CD4-positive, alpha-beta T cell treated with Interleukin-6 for 4 hours (primary cell): ENCODE measurements around the gene PCNX2.

Source experiments
- DNase-seq: peaks from one replicate; pipeline ENCODE4 v3.0.0-alpha.2; 2020; ENCODE audit warnings: mixed read lengths

PCNX2 gene

DNA sequence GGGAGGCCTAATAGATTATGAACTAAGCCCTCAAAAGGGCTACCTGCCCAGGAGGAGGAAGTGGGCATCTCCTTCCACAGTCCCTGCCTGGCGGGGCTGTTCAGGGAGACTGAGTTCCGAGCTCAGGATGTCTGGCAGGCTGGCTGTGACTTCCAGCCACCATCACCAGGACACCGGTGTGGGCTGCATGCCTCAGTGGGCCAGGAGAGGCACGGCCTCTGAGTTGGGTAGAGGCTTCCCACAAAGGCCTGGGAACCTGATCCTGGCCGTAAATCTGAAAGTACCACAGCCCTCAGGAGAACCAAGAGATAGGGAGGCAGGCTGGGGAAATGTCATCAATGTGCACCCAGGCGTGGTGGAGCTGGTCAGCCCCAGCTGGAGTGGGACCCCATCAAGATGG, 316.0 kb downstream of the PCNX2 start:
- DNase-seq, result no peak

DNA sequence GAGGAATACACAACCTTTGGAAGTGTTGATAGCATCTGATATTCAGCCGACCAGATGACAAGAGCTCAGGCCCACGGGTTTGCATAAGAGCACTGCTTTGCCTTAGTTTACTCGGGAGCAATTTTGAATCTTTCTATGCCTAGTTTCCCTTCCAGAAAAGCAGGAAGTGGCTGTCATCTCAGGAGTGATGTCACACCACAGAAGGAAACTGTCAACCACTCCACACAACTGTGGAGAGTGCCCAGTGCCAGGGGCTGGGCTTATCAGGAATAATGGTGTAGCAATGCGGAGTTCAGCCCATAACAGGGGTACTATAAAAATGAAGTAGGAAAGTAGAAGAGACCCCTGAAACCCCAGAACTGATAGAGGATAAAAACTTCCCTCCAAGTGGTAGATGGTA, 316.7 kb downstream of the PCNX2 start:
- DNase-seq, result no peak

DNA sequence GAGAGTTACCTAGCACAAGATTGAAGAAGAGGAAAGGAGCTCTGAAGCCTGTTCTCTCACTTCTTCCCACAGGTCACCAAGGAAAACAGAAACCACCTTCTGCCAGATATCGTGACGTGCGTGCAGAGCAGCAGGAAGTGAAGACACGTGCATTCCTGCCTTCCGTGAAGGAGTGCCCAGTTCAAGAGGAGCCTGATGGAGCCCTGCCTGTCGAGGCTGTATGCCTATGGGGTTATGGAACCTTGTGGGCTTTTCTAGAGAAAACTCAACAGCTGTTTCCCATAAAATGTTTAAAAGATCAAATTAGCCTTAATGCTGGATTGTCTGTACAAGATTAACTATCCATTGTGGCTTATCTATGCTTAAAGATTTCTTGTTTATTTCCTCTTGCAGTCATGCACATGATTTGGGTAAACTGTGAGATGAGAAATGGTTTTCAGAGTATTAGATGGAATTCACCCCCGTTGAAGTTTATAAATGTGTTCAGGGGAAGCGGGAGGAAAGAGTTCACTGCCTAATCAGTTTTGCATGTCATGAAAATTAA, 317.4 kb downstream of the PCNX2 start:
- peak; percentile 40 for DNase-seq

DNA sequence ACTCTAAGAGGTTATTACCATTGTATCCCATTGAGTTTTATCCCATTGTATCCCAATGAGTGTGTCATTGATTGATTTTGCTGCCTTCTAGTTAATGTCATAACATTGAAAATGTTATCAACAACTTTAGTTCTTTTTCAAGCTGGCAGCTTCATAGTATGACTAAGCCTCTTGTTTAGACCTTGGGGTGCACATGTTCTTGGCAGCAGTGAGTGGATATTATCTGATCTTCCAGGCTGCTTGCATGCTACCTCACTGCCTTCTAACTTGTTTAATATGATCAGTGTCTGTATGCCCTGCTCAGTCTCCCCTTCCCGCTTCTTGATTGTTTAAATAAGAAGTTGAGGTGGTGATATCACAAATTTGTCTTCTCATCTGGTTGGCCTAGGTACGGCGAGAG, 320.6 kb downstream of the PCNX2 start:
- no peak for DNase-seq

DNA sequence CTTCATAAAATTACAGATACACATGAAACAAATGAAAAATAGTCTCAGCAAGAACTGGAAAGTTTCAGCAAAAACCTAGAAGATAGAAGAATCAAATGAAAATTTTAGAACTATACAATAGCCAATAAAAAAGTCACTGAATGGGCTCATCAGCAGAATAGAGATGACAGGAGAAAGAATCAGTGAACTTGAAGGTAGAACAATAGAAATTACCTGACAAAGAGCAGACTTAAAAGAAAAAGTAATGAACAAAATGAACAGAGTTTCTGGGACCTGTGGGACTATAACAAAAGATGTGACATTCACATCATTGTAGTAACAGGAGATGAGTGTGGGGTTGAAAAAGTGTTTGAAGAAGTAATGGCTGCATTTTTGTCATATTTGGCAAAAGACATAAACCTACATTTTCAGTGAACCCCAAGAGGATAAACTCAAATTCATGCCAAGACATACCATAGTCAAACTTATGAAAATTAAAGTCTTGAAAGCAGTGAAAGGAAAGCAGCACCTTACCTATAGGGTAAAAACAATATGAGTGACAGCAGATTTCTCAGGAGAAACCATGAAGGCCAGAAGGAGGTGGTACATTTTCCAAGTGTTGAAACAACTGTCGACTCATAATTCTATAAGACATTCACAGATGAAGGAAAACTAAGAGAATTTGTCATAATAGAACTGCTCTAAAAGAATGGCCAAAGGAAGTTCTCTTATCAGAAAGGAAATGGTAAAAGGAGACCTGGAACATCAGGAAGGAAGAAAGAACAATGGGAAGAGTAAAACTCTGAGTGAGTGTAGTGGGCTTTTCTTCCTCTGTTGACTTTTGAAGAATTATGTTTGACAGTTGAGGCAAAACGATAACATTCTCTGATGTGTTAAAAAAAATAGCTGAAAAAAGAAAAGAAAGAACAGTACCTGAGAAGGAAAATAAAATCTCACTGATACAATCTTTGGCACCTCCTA, 321.6 kb downstream of the PCNX2 start:
- no peak for DNase-seq

DNA sequence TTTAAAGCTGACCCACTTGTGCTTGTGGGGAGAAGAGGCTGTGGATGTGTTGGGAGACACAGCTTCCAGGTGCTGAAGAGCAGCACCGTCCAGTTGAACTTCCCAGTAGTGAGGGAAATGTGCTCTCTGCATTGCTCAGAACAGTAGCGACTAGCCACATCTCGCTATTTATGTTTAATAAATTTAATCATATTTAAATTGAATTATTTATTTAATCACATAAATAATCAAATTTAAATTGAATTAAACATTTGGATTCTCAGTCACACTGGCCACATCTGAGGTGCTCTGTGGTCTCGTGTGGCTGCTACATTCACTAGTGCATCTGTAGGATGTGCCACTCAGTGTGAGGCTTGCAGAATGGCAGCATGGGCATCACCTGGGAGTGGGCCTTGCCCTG, 325.0 kb downstream of the PCNX2 start:
- no peak for DNase-seq

DNA sequence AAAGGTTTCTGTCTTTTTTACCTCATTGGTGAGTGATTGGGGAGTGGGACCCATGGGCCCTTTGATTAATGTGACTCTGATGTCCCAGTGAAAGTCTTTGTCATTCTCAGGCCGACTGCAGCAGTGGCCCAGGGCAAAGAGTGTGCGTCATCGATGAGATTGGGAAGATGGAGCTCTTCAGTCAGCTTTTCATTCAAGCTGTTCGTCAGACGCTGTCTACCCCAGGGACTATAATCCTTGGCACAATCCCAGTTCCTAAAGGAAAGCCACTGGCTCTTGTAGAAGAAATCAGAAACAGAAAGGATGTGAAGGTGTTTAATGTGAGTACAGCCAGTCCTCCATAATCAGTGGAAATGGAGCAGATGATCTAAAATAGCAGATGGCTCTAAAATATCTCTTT, 325.7 kb downstream of the PCNX2 start:
- no peak for DNase-seq

DNA sequence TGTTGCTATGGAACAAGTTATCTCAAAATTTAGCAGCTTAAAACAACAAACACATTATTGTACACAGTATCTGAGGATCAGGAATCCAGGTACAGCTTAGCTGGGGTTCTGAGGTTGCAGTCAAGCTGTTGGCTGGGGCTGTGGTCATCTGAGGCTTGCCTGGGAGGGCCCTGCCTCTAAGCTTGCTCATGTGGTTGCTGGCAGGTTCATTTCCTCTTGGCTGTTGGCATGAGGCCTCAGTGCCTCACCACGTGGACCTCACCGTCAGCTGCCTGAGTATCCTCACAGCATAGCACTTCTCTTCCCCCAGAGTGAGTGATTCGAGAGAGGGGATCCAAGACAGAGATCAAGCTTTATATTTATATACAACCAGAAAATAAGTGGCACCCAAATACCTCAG, 326.6 kb downstream of the PCNX2 start:
- no peak for DNase-seq

DNA sequence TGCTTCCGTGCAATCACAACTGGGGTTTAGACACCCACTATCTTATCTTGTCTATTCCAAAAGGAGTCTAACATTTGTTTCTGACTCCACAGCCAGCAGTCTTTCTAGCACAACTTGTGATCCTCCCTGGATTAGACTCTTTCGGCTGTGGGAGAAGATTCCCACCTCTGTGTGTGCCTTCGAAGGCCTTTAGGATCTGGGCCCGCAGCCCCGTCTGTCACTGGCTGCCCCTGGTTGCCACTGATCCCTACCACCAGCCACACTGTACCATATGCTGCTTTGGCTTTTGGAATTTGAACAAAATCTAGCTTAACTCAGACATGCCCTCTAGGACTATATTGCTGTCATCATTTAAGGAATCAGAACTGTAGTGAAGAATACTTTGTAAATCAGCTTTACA, 327.1 kb downstream of the PCNX2 start:
- no peak for DNase-seq

DNA sequence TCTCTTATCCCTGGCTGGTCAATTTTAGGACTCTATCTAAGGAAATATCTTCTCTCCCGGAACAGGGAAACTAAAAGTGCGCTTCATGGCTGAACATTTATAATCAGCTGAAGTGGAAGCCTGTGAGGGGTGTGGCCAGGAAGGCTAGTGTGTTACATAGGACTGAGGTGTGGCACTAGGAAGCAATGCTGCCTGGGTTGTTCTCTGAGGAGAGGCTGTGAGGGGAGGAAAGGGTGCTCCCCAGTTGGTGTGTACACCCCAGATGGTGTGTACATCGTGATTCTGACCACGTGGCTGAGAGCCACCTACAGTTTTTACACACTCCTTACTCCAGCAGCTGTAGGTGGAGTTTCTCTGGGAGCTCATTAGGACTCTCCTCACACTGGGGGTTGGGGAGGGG, 328.9 kb downstream of the PCNX2 start:
- DNase-seq, result no peak

DNA sequence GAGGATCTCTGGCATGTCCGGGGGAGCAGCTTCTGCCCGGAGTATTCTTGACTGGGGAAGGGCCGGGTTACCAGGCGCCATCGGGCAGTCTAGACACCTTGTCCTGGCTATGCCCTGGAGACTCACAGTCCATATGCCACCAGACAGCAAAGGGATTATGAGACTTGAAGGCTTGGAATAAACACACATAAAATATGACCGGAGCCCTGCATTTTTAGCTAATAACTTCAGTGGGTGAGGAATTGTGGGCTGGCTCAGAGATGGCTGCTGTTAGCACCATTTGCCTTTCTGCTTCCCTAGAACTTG, 329.7 kb downstream of the PCNX2 start:
- DNase-seq, result no peak

DNA sequence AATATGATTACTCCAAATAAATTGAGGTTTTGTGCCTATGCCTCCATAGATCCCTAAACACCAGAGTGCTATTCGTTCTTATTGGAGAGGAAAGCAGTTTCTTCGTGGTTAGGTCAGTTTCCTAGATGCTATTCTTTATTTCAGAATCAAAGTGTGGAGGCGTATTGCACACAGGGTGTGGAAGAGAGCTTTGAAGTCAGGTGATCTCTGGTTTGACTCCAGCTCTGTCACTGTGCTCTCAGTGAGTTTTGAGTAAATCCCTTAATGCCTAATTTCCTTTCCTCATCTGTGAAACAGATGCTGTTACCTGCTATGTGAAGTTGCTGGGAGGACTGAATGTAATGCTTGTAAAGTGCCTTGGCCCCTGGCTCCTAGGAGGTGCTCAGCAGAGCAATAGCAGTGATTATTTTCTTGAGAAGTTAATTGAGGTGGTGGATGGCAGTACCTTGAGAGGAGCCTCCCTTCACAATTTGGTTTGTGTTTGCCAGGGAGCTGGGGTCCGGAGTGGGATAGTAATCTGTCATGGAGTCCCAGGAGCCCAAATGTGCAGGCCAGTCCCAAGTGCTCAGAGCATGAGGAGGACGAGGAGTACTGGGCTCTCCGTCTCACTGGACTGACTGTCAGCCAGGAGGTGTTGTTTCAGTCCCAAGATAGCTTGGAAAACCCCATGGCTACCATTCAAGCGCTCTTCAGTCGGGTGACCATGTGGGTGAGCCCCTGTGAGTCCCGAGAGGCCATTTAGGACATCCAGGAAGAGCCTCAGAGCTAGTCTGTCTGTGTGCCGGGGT, 330.2 kb downstream of the PCNX2 start:
- DNase-seq, result no peak

DNA sequence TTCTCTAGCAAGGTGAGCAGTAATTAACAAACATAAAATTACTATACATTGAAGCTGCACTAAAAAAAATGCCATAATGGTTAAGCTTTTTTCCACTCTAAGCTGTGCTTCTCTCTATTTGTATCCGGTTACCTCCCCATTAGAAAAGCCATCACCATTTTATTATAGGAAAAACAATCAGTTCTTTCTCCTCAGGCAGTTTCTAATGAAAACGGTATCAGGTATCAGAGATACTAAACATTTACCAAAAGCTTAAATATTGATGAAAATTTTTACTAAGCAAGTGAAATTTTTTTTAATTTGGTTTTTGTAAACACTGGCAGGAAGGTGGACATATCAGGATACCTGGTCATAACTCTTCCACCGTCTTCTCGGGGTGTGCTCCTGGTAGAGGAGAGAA, 330.9 kb downstream of the PCNX2 start:
- no peak for DNase-seq

DNA sequence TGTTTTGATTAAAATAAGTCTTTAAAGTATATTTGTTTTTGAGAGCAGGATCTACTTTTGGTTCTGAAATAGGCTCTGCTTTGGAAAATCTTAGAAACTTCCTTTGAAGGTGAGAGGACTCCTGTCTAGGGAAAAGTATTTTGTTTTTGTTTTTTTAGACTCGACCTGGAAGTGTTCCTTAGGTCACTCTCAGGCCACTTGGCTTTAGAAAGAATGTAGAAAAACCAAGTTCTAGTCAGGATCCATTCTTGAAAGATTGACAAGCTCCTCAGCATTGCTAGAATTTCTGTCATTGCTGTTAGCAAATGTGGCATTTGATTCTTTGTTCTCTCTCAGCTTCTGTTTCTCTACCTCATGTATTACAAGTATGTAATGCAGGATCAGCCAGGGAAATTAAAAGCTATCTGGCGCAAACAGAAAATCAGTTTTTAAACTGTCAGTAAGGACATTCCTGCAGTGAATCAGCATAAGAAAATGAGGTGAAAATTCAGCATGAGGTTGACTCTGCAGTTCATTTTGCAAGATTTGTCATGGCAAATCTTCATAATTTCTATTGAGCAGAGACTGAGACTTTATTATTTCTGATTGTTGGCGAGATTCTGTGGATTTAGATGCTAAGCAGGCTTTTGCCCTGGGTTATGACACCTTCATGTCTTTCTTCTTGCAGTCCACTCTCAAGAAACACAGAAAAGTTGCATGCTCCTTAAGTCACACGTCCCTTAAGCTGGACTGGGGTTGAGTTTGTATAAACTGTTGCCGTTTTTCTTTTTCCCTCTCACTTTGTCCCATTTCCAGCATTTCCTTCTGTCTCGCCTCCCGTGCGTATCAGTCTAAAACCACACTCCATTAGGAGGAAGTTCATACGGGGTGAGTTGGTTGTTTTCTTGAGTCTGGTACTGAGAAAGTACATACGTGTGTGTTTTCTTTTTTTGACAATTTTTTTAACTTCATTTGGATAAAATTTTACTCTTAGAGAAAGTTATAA, 332.5 kb downstream of the PCNX2 start:
- DNase-seq, result no peak

DNA sequence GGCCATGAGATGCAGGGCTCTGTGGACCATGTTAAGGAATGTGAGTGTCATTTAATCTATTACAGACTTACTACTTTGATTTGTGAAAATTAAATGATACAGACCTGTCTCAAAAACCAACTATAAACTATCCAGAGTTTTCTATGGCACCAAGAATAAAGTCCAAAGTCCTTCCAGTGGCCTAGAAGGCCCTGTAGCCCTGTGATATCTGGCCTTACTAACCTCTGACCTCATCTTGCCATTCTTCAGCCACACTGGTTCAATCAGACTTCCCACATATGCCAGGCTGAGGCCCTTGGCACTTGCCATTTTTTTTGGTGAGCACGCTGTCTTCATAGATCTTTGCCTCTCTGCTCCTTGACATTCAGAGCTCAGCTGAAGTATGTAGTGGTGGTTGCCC, 337.5 kb downstream of the PCNX2 start:
- no peak for DNase-seq

DNA sequence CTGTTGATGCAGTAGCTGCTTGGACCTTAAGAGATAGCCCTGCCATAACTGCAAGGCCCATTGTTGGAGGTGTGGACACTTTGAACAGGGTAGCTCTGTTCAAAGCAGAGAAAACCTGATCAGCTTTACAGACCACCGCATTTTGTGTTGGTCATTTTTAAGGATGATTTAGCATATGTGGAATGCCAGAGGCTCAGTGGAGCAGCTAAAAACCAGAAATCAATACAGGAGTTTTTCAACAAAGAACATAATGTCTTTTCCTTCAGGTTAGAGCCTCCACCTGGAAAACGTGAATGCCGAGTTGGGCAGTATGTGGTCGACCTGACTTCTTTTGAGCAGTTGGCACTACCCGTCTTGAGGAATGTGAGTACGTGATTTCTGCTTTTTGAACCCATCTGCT, 339.4 kb downstream of the PCNX2 start:
- DNase-seq, result no peak

DNA sequence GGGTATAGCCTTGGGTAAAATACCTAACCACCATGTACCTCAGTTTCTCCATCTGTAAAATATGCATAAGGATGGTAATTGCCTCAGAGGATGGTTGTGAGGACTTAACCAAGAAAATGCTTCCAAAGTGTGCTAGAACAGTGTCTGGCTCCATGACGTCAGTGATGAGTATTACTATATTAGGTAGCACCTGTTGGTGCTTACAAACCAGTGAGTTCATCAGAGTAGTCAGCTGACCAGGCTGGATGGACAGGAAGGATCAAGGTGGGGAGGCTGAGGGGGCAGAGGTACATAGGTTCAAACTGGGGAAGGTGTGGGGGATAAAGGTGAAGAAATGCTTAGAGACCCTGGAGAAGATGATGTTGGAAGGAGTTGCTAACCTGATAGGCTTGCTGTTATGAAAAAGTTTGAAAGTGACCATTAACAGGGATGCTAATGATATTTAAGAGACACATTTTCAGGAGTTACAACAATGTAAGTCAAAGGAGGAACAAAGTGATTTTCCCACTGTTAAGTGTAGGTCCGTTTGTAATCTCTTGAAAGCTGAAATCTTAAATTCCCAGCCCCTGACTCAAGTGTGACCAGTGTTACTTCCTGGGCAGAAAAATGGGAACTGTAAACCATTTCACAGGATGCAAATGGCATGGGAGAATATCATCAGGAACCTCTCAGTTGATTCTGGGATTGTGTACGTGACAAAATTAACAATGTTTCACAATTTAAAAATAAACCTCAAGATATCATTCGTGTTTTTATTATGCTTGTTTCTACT, 340.7 kb downstream of the PCNX2 start:
- no peak for DNase-seq

DNA sequence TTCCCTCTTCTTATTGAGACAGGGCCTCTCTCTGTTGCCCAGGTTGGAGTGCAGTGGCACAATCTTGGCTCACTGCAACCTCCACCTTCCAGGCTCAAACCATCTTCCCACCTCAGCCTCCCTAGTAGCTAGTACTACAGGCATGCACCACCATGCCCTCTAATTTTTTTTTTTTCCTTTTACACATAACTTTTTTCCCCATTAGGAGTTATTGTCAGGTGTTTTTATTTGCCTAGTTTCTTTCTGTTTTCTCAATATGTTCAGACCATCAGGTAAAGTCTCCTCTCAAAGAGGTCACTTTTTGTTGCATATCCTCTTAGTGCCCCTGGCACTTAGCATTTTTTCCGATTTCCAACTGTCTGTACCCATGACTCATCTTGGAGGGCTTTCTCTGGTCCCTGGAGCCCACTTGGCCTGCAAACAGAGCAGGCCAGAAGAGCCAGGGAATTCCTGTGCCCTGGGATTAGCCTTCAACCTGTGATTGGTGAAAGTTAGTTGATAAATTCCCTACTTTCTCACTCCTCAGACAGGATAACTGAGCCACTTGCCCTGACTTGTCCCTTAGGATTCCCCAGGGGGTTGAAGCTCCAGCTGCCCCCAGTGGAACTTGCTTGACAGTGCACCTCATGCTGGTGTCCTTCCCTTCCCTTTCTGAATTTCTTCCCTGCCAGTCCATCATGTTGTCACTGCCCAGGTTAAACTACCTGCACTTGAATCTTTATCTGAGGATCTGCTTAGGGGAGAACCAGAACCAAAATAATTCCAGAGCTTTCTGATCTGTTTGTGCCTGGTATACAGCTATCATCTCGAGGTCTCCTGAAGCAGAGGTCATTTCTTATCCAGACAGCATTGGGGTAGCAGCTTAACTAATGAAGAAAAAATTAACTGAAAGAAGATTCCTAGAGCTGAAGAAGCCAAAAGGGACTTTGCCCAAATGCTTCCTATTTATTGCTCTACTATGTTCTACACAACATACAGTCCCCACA, 342.7 kb downstream of the PCNX2 start:
- peak; percentile 50 for DNase-seq

DNA sequence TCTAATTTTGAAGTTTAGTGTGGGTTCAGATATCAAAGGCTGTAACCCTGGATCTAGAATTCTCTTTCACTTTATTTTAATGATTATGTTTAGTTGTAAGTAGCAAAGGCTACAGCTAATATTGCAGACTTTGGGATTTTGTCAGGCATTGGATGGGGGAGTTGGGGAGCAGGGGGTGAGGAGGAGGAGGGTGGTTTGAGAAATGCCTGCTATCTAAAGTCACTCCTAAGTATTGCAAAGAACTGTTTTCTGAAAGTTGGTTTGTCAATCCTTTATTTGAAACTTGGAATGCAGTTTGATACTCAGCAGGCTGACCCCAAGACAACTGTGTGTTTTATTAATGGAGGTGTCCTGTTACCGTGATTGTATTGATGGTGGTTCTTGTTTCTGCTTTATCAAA, 343.9 kb downstream of the PCNX2 start:
- DNase-seq, result no peak

DNA sequence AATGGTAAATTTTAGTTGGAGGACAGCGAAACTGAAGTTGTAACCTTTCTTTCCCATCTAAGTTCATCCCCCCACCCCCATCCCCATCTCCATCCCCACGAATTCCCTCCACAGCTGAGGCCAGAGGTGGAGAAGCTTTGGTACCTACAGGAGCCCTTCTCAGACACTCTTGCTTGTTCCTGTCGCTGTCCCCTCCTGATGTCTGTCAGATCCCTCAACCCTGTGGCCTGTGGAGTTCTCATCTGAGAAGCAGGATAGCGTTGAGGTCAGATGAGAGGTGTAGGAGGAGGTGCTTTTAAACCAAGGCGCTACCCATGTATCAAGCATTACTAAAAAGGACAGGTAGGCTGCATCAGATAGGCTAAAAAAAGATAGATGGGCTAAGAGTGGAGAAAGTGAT, 344.3 kb downstream of the PCNX2 start:
- DNase-seq, result peak; percentile 28
